Muscle layer of colon (tissue), 2 donors: Measurements from ENCODE around the gene PTAR1.

Experiments used
- H3K27ac ChIP-seq: one replicate; pipeline ENCODE4 v1.7.0; 2013; ENCODE audit warnings: low read depth, mild to moderate bottlenecking, low read length, moderate library complexity
- H3K27me3 ChIP-seq, 2 donors: one replicate each; pipeline ENCODE4 v1.7.0; 2013; ENCODE audit warnings: low read length in 2 of 2, mild to moderate bottlenecking in 2 of 2; ENCODE audit not compliant: insufficient read depth in 2 of 2, control insufficient read depth in 1 of 2
- H3K36me3 ChIP-seq: one replicate; pipeline ENCODE4 v1.7.0; 2013; ENCODE audit warnings: mild to moderate bottlenecking, low read length; ENCODE audit not compliant: insufficient read depth
- H3K4me1 ChIP-seq: one replicate; pipeline ENCODE4 v1.7.0; 2013; ENCODE audit warnings: mild to moderate bottlenecking, low read length; ENCODE audit not compliant: insufficient read depth
- H3K4me3 ChIP-seq, 2 donors: one replicate each; pipeline ENCODE4 v1.7.0; 2013; ENCODE audit warnings: low read length in 2 of 2, low read depth in 1 of 2, mild to moderate bottlenecking in 1 of 2, moderate library complexity in 1 of 2
- H3K9ac ChIP-seq: one replicate; pipeline ENCODE4 v1.7.0; 2013; ENCODE audit warnings: low read length
- H3K9me3 ChIP-seq: one replicate; pipeline ENCODE4 v1.7.0; 2013; ENCODE audit warnings: mild to moderate bottlenecking, low read length
- donor health status: abdominal sarcoma.
- donor health status: Adenocarcinoma of cecum.

PTAR1 gene

DNA sequence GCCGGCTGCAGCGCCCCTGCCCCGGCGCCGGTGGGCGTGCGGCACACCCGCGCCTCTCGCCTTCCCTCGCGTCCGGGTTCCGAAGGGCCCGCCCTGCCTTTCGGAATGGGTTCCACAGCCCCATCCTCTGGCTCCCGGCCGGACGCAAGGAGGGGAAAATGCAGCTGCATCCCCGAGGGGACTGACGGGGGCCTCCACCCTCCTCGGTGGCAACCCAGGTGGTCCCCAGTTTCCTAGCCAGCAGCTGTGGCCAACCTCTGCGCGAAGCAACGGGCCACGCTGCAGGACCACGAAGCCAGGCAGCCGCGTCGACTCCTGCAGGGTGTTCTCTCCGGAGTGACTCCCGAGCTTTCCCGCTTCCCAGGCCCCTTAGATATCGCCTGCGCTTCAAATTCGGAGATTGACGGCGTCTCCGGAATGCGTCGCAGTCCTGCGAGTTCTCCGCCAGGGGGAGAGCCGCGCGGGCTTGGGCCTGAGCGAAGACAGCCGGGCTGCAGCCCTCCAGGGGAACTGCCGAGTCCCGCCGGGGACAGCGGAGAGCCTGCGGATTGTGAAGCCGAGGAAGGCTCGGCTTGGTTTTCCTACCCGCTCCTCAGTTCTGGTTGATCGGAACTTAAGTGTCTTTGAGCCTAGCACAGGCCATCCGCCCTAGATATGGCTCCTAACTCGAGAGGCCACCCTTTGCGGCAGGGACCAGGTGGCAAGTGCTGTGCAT is 87.1 kb downstream of the PTAR1 start:
- Histone ChIP-seq H3K36me3 (no peaks in the 10 kb centered on the region), H3K9me3 (no peaks in the 10 kb centered on the region), H3K4me3 (peak overlapping the region; percentile 73 to 78), H3K9ac (peak overlapping the region; percentile 66), H3K27ac (peak overlapping the region; percentile 78), H3K27me3 (no peaks in the 10 kb centered on the region), H3K4me1 (peaks cover 13% of the 10 kb centered on the region)

- H3K4me1 ChIP-seq, result peaks cover 13% of the 10 kb centered on the region
- H3K27ac ChIP-seq, result peak within 1 kb of the TSS; percentile 78
- no peaks in the 10 kb centered on the region for H3K9me3 ChIP-seq
- H3K4me3 ChIP-seq, result peak within 1 kb of the TSS; percentile 73 to 78
- H3K36me3 ChIP-seq, result no peaks in the 10 kb centered on the region
- H3K9ac ChIP-seq, result peak within 1 kb of the TSS; percentile 66
- no peaks in the 10 kb centered on the region for H3K27me3 ChIP-seq
Observed at GRCh38 chr9:69671879-69672595, 87.8 kb downstream of the PTAR1 start, which contains the start of gene APBA1. TSS of gene APBA1 (minus strand) at chr9:69672371.

GRCh38 chr9:69671311-69671878 is 88.4 kb downstream of the PTAR1 start:
- Histone ChIP-seq H3K4me1 (peaks cover 13% of the 10 kb centered on the region), H3K36me3 (no peaks in the 10 kb centered on the region), H3K9me3 (no peaks in the 10 kb centered on the region), H3K9ac (peak overlapping the region; percentile 19), H3K27ac (peak overlapping the region; percentile 47), H3K4me3 (peak overlapping the region; percentile 50 to 65), H3K27me3 (no peaks in the 10 kb centered on the region)

GRCh38 chr9:69667306-69667705 is 92.5 kb downstream of the PTAR1 start:
- H3K4me1 ChIP-seq, result peaks cover 8% of the 10 kb centered on the region
- no peaks in the 10 kb centered on the region for H3K9me3 ChIP-seq
- H3K27me3 ChIP-seq, result no peaks in the 10 kb centered on the region
- H3K27ac ChIP-seq, result no peak overlapping the region
- no peak overlapping the region for H3K9ac ChIP-seq
- H3K36me3 ChIP-seq, result no peaks in the 10 kb centered on the region
- H3K4me3 ChIP-seq, result no peak overlapping the region

DNA sequence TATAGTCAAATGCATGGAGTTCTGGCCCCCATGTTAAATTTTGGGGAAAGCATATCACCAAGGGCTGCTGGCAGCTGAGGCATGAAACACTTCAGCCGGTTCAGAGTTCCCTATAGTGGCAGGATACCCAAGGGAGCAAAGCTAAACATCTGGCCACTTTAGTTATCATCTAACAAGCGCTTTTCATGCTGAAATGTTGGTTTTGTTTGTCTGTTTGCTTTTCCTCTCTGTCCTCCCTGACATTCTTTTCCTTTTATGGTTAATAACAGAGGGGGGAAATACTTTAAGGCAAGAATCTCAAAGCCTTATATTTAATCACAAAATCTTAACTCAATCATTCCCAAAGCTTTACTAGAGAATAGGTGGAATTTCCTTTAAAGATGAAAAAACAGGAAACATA is 99.5 kb downstream of the PTAR1 start:
- H3K27ac ChIP-seq, result no peak overlapping the region
- no peaks in the 10 kb centered on the region for H3K4me1 ChIP-seq
- H3K4me3 ChIP-seq, result no peak overlapping the region
- H3K36me3 ChIP-seq, result no peaks in the 10 kb centered on the region
- no peaks in the 10 kb centered on the region for H3K9me3 ChIP-seq
- H3K27me3 ChIP-seq, result no peaks in the 10 kb centered on the region
- no peak overlapping the region for H3K9ac ChIP-seq
